HEK293 (cell line): ENCODE measurements around the gene DEK.

Experiments used
- CTCF ChIA-PET: fragments of 350-600 bp; formaldehyde crosslinking; extraction: SDS; loops from one replicate; lab custom pipeline; 2021; ENCODE audit warnings: antibody characterized with exemption; lab: Yijun Ruan, JAX
- POLR2A ChIA-PET: fragments of 300-600 bp; formaldehyde crosslinking; extraction: SDS; loops from one replicate; lab custom pipeline; 2020; ENCODE audit warnings: antibody characterized with exemption, inconsistent platforms; lab: Yijun Ruan, JAX
- H3K27ac ChIP-seq: fragments of 200-500 bp; sonication (Bioruptor generic); 2 replicates; pipeline ENCODE4 v1.5.1; 2014; ENCODE audit warnings: low read depth, low read length, control low read depth, inconsistent platforms; ENCODE audit errors: extremely low read depth
- H3K36me3 ChIP-seq, 2 experiments: fragments of 200-500 bp in 1 of 2; sonication (Bioruptor generic) in 1 of 2; 1 replicate in 1 of 2; 2 replicates in 1 of 2; pipeline ENCODE4 v1.5.1; 2014 to 2017; ENCODE audit warnings: inconsistent platforms in 2 of 2, low read length in 2 of 2; ENCODE audit not compliant: control insufficient read depth in 2 of 2, insufficient read depth in 1 of 2
- H3K4me1 ChIP-seq: fragments of 200-500 bp; sonication (Bioruptor generic); 2 replicates; pipeline ENCODE4 v1.5.1; 2014; ENCODE audit warnings: mild to moderate bottlenecking, low read length, inconsistent platforms; ENCODE audit not compliant: control insufficient read depth, insufficient read depth
- H3K4me3 ChIP-seq: 2 replicates; pipeline ENCODE4 v1.5.1; 2011; ENCODE audit warnings: low read depth, mild to moderate bottlenecking, control low read depth, low read length, moderate library complexity
- H3K9me3 ChIP-seq: fragments of 200-500 bp; sonication (Bioruptor generic); 2 replicates; pipeline ENCODE4 v1.5.1; 2014; ENCODE audit warnings: low read depth, low read length, inconsistent platforms; ENCODE audit not compliant: control insufficient read depth, insufficient read depth
- GFI1B ChIP-seq: fragments of 450-650 bp; formaldehyde crosslinking; IDR thresholded peaks from 2 replicates; pipeline ENCODE4 v1.5.1; 2016; ENCODE audit warnings: missing biosample characterization, missing genetic modification characterization
- KLF8 ChIP-seq: fragments of 450-650 bp; formaldehyde crosslinking; IDR thresholded peaks from 2 replicates; pipeline ENCODE4 v1.5.1; 2016; ENCODE audit warnings: missing biosample characterization, missing genetic modification characterization
- PATZ1 ChIP-seq: fragments of 450-650 bp; formaldehyde crosslinking; IDR thresholded peaks from 2 replicates; pipeline ENCODE4 v1.5.1; 2016; ENCODE audit warnings: missing biosample characterization, missing genetic modification characterization
- PRDM10 ChIP-seq: fragments of 450-650 bp; formaldehyde crosslinking; IDR thresholded peaks from 2 replicates; pipeline ENCODE4 v1.5.1; 2016; ENCODE audit warnings: missing biosample characterization, missing genetic modification characterization
- SP7 ChIP-seq: fragments of 450-650 bp; formaldehyde crosslinking; IDR thresholded peaks from 2 replicates; pipeline ENCODE4 v1.5.1; 2016; ENCODE audit warnings: missing biosample characterization, missing genetic modification characterization
- WT1 ChIP-seq: fragments of 450-650 bp; formaldehyde crosslinking; IDR thresholded peaks from 2 replicates; pipeline ENCODE4 v1.5.1; 2016; ENCODE audit warnings: missing biosample characterization, missing genetic modification characterization
- ZBTB20 ChIP-seq: fragments of 450-650 bp; formaldehyde crosslinking; IDR thresholded peaks from 2 replicates; pipeline ENCODE4 v1.5.1; 2016; ENCODE audit warnings: missing biosample characterization, missing genetic modification characterization
- ZBTB44 ChIP-seq: fragments of 450-650 bp; IDR thresholded peaks from 2 replicates; pipeline ENCODE4 v1.5.1; 2018; ENCODE audit warnings: missing biosample characterization, mild to moderate bottlenecking, missing genetic modification characterization
- ZBTB6 ChIP-seq: fragments of 450-650 bp; formaldehyde crosslinking; IDR thresholded peaks from 2 replicates; pipeline ENCODE4 v1.5.1; 2017; ENCODE audit warnings: missing biosample characterization, missing genetic modification characterization
- ZEB2 ChIP-seq: fragments of 450-650 bp; formaldehyde crosslinking; IDR thresholded peaks from 2 replicates; pipeline ENCODE4 v1.5.1; 2016; ENCODE audit warnings: missing biosample characterization, missing genetic modification characterization
- ZNF157 ChIP-seq: fragments of 450-650 bp; formaldehyde crosslinking; IDR thresholded peaks from 2 replicates; pipeline ENCODE4 v1.5.1; 2016; ENCODE audit warnings: missing biosample characterization, missing genetic modification characterization
- ZNF202 ChIP-seq: fragments of 450-650 bp; formaldehyde crosslinking; IDR thresholded peaks from 2 replicates; pipeline ENCODE4 v1.5.1; 2016; ENCODE audit warnings: missing biosample characterization, missing genetic modification characterization, borderline replicate concordance
- ZNF266 ChIP-seq: fragments of 450-650 bp; formaldehyde crosslinking; IDR thresholded peaks from 2 replicates; pipeline ENCODE4 v1.5.1; 2016; ENCODE audit warnings: missing biosample characterization, missing genetic modification characterization, low read depth
- ZNF324 ChIP-seq: fragments of 450-650 bp; formaldehyde crosslinking; IDR thresholded peaks from 2 replicates; pipeline ENCODE4 v1.5.1; 2016; ENCODE audit warnings: missing biosample characterization, missing genetic modification characterization
- ZNF366 ChIP-seq: fragments of 450-650 bp; formaldehyde crosslinking; conservative IDR thresholded peaks from 2 replicates; pipeline ENCODE4 v1.5.1; 2016; ENCODE audit warnings: missing biosample characterization, missing genetic modification characterization
- ZNF426 ChIP-seq: fragments of 450-650 bp; formaldehyde crosslinking; IDR thresholded peaks from 2 replicates; pipeline ENCODE4 v1.5.1; 2017; ENCODE audit warnings: missing biosample characterization, missing genetic modification characterization, mild to moderate bottlenecking, inconsistent platforms, moderate library complexity
- ZNF558 ChIP-seq: fragments of 450-650 bp; formaldehyde crosslinking; IDR thresholded peaks from 2 replicates; pipeline ENCODE4 v1.5.1; 2016; ENCODE audit warnings: missing biosample characterization, missing genetic modification characterization
- ZNF600 ChIP-seq: fragments of 450-650 bp; formaldehyde crosslinking; IDR thresholded peaks from 2 replicates; pipeline ENCODE4 v1.5.1; 2016; ENCODE audit warnings: missing biosample characterization, missing genetic modification characterization
- ZNF660 ChIP-seq: fragments of 450-650 bp; IDR thresholded peaks from 2 replicates; pipeline ENCODE4 v1.5.1; 2018; ENCODE audit warnings: missing biosample characterization, mild to moderate bottlenecking, missing genetic modification characterization
- ZNF670 ChIP-seq: fragments of 450-650 bp; formaldehyde crosslinking; IDR thresholded peaks from 2 replicates; pipeline ENCODE4 v1.5.1; 2016; ENCODE audit warnings: missing biosample characterization, missing genetic modification characterization, low read depth
- ZSCAN30 ChIP-seq: fragments of 450-650 bp; IDR thresholded peaks from 2 replicates; pipeline ENCODE4 v1.5.1; 2018; ENCODE audit warnings: missing biosample characterization, mild to moderate bottlenecking, missing genetic modification characterization, moderate library complexity
- TF ChIP-seq, protein P1 (sequence below): fragments of 450-650 bp; IDR thresholded peaks from 2 replicates; pipeline ENCODE4 v1.5.1; 2018; ENCODE audit warnings: missing biosample characterization, missing genetic modification characterization
- TF ChIP-seq, protein P2 (sequence below): fragments of 450-650 bp; formaldehyde crosslinking; IDR thresholded peaks from 2 replicates; pipeline ENCODE4 v1.5.1; 2017; ENCODE audit warnings: missing biosample characterization, mild to moderate bottlenecking, missing genetic modification characterization, moderate library complexity

DEK gene

GRCh38 chr6:18281564-18281963, 17.2 kb upstream of the DEK start:
- no peaks in the 10 kb centered on the region for H3K36me3 ChIP-seq
- CTCF ChIA-PET, result interaction anchor here (0.6 kb wide), 1 partner anchor 40 kb away, joined by 4 read pairs; no protein-coding TSS in a partner anchor
- peaks cover 15% of the 10 kb centered on the region for H3K4me1 ChIP-seq
- H3K4me3 ChIP-seq, result no peak overlapping the region
- TF ChIP-seq ZNF366 (0 out of 2 replicates have a peak, but pooled peaks have one; percentile 17), ZNF600 (no peak), ZNF202 (no peak)
- TF ChIP-seq, protein P1, sequence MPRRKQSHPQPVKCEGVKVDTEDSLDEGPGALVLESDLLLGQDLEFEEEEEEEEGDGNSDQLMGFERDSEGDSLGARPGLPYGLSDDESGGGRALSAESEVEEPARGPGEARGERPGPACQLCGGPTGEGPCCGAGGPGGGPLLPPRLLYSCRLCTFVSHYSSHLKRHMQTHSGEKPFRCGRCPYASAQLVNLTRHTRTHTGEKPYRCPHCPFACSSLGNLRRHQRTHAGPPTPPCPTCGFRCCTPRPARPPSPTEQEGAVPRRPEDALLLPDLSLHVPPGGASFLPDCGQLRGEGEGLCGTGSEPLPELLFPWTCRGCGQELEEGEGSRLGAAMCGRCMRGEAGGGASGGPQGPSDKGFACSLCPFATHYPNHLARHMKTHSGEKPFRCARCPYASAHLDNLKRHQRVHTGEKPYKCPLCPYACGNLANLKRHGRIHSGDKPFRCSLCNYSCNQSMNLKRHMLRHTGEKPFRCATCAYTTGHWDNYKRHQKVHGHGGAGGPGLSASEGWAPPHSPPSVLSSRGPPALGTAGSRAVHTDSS (tag by site-specific recombination), result peak; percentile 96
- H3K9me3 ChIP-seq, result no peaks in the 10 kb centered on the region
- POLR2A ChIA-PET, result interaction anchor here (0.6 to 0.8 kb wide), 2 partner anchors 57 to 864 kb away, joined by 3 to 4 read pairs; no protein-coding TSS in a partner anchor
- no peak overlapping the region for H3K27ac ChIP-seq

GRCh38 chr6:18280084-18280483, 15.8 kb upstream of the DEK start:
- no peak overlapping the region for H3K4me3 ChIP-seq
- H3K4me1 ChIP-seq, result peaks cover 17% of the 10 kb centered on the region
- no peaks in the 10 kb centered on the region for H3K36me3 ChIP-seq
- H3K27ac ChIP-seq, result no peak overlapping the region
- H3K9me3 ChIP-seq, result no peaks in the 10 kb centered on the region
- ChIA-PET POLR2A (interaction anchor here (0.6 to 1.1 kb wide), 3 partner anchors 15 to 57 kb away, joined by 4 to 11 read pairs (median 5); partner anchors contain the start of gene DEK), CTCF (interaction anchor here (0.9 to 1.2 kb wide), 3 partner anchors 12 to 223 kb away, joined by 3 to 4 read pairs (median 3); no protein-coding TSS in a partner anchor)
- TF ChIP-seq ZNF266 (tag by site-specific recombination) (no peak), GFI1B (tag by site-specific recombination) (no peak), ZNF366 (peak; percentile 48; the same call in 1 of the 2 replicates), KLF8 (no peak), ZBTB20 (tag by site-specific recombination) (peak; percentile 42; the same call in 1 of the 2 replicates), ZNF558 (no peak), ZNF157 (tag by site-specific recombination) (no peak), ZNF670 (tag by site-specific recombination) (no peak), ZNF660 (peak; percentile 75), ZNF324 (tag by site-specific recombination) (no peak), ZBTB6 (tag by site-specific recombination) (no peak), ZBTB44 (tag by site-specific recombination) (peak; percentile 77; the same call in 1 of the 2 replicates), PATZ1 (tag by site-specific recombination) (0 out of 2 replicates have a peak, but pooled peaks have one; percentile 19), ZEB2 (tag by site-specific recombination) (peak; percentile 46; the same call in 1 of the 2 replicates), WT1 (peak; percentile 28; the same call in 1 of the 2 replicates), ZSCAN30 (tag by site-specific recombination) (no peak), PRDM10 (tag by site-specific recombination) (peak; percentile 78), ZNF426 (tag by site-specific recombination) (no peak), SP7 (peak; percentile 87)
- TF ChIP-seq, protein P2, sequence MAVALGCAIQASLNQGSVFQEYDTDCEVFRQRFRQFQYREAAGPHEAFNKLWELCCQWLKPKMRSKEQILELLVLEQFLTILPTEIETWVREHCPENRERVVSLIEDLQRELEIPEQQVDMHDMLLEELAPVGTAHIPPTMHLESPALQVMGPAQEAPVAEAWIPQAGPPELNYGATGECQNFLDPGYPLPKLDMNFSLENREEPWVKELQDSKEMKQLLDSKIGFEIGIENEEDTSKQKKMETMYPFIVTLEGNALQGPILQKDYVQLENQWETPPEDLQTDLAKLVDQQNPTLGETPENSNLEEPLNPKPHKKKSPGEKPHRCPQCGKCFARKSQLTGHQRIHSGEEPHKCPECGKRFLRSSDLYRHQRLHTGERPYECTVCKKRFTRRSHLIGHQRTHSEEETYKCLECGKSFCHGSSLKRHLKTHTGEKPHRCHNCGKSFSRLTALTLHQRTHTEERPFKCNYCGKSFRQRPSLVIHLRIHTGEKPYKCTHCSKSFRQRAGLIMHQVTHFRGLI (tag by site-specific recombination), result no peak
